HL-60 (cell line): ENCODE results near the gene PTPRC.

Experiments
- DNase-seq, 2 experiments: peaks; one replicate each; pipeline ENCODE4 v3.0.0-alpha.2; 2010 to 2020; ENCODE audit warnings: low read depth in 1 of 2, low spot score in 1 of 2
- H3K27ac ChIP-seq: fragments of 250-450 bp; sonication (Bioruptor Pico); replicated peaks from 2 replicates; pipeline ENCODE4 v1.5.1; 2020; ENCODE audit warnings: mild to moderate bottlenecking, moderate library complexity
- H3K27me3 ChIP-seq: fragments of 250-450 bp; sonication (Bioruptor Pico); 2 replicates; pipeline ENCODE4 v1.5.1; 2021; ENCODE audit warnings: mild to moderate bottlenecking, moderate library complexity; ENCODE audit not compliant: insufficient read depth, poor library complexity, severe bottlenecking
- H3K4me3 ChIP-seq: replicated peaks from 2 replicates; pipeline ENCODE4 v1.5.1; 2011; ENCODE audit warnings: mild to moderate bottlenecking, control low read depth, low read length; ENCODE audit not compliant: insufficient read depth
- CTCF ChIP-seq: IDR thresholded peaks from one replicate; pipeline ENCODE4 v1.5.1; 2011; ENCODE audit warnings: low read length, control low read depth, inconsistent platforms; ENCODE audit not compliant: insufficient read depth
- GABPA ChIP-seq: IDR thresholded peaks from 2 replicates; pipeline ENCODE4 v1.6.1; 2012; ENCODE audit warnings: low read depth
- POLR2AphosphoS5 ChIP-seq: IDR thresholded peaks from 2 replicates; pipeline ENCODE4 v1.6.1; 2012; ENCODE audit warnings: low read depth
- REST ChIP-seq: IDR thresholded peaks from 2 replicates; pipeline ENCODE4 v1.6.1; 2012; ENCODE audit warnings: low read depth; ENCODE audit not compliant: insufficient replicate concordance
- SPI1 ChIP-seq: IDR thresholded peaks from 2 replicates; pipeline ENCODE4 v1.6.1; 2012; ENCODE audit warnings: low read depth, mild to moderate bottlenecking, borderline replicate concordance

Gene PTPRC

GRCh38 chr1:198601936-198602889 lies 36.6 kb upstream of the PTPRC start:
- no peak overlapping the region for H3K27ac ChIP-seq
- peak; percentile 25 to 26 for DNase-seq
- H3K27me3 ChIP-seq = no peaks in the 10 kb centered on the region
- TF ChIP-seq CTCF (no peak), REST (no peak), POLR2AphosphoS5 (no peak), SPI1 (no peak), GABPA (no peak)
- H3K4me3 ChIP-seq = no peak overlapping the region

GRCh38 chr1:198604975-198605374 lies 33.9 kb upstream of the PTPRC start:
- Histone ChIP-seq H3K4me3 (no peak overlapping the region), H3K27me3 (no peaks in the 10 kb centered on the region), H3K27ac (no peak overlapping the region)
- TF ChIP-seq CTCF (no peak), GABPA (no peak), SPI1 (no peak), POLR2AphosphoS5 (no peak), REST (no peak)
- no peak for DNase-seq

- no peak for DNase-seq
- H3K4me3 ChIP-seq = no peak overlapping the region
- H3K27me3 ChIP-seq = no peaks in the 10 kb centered on the region
- H3K27ac ChIP-seq = no peak overlapping the region
- TF ChIP-seq SPI1 (no peak), CTCF (no peak), POLR2AphosphoS5 (no peak), REST (no peak), GABPA (no peak)
Observed at GRCh38 chr1:198605406-198605805, 33.4 kb upstream of the PTPRC start.
